Liver (tissue), 3 donors: ENCODE data around the gene FKBP1B.

ENCODE experiments used
- GABPA ChIP-seq, 2 donors: IDR thresholded peaks in 1 of 2; conservative IDR thresholded peaks in 1 of 2; 2 replicates each; pipeline ENCODE4 v1.6.1; 2016; ENCODE audit warnings: antibody characterized with exemption in 2 of 2, mild to moderate bottlenecking in 1 of 2, moderate library complexity in 1 of 2
- RAD21 ChIP-seq, 2 donors: IDR thresholded peaks; 2 replicates each; pipeline ENCODE4 v1.6.1; 2016; ENCODE audit warnings: antibody characterized with exemption in 2 of 2, mild to moderate bottlenecking in 2 of 2
- TF ChIP-seq, protein P1 (sequence below): fragments of 150-350 bp; IDR thresholded peaks from 2 replicates; pipeline ENCODE4 v1.5.1; 2017; ENCODE audit warnings: improper control_type of control experiment, low read depth, low read length; ENCODE audit not compliant: missing input control
- TF ChIP-seq, protein P2 (sequence below): IDR thresholded peaks from 2 replicates; pipeline ENCODE4 v1.6.1; 2016; ENCODE audit warnings: antibody characterized with exemption, mild to moderate bottlenecking
- donor health status: healthy.
- donor health status: healthy.

DNA sequence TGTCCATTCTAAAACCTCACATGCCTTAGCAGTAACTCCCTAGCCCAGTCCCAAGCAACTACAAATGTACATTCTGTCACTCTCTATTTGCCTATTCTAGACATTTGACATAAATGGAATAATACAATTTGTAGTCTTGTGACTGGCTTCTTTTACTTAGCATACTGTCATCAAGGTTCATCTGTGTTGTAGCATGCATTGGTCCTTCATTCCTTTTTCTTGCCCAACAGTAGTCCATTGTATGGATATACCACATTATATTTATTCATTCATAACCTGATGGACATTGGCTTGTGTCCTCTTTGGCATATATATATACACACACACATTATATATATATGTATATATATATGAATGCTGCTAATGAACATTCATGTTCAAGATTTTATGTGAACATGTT, 41.8 kb upstream of the FKBP1B start:
- TF ChIP-seq RAD21 (IDR thresholded peaks at IDR 0.05) (no peak), GABPA (IDR thresholded peaks at IDR 0.05 in 1 of 2, conservative IDR thresholded peaks at IDR 0.05 in 1 of 2) (no peak)
- TF ChIP-seq, protein P1, sequence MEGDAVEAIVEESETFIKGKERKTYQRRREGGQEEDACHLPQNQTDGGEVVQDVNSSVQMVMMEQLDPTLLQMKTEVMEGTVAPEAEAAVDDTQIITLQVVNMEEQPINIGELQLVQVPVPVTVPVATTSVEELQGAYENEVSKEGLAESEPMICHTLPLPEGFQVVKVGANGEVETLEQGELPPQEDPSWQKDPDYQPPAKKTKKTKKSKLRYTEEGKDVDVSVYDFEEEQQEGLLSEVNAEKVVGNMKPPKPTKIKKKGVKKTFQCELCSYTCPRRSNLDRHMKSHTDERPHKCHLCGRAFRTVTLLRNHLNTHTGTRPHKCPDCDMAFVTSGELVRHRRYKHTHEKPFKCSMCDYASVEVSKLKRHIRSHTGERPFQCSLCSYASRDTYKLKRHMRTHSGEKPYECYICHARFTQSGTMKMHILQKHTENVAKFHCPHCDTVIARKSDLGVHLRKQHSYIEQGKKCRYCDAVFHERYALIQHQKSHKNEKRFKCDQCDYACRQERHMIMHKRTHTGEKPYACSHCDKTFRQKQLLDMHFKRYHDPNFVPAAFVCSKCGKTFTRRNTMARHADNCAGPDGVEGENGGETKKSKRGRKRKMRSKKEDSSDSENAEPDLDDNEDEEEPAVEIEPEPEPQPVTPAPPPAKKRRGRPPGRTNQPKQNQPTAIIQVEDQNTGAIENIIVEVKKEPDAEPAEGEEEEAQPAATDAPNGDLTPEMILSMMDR = no peak
- TF ChIP-seq, protein P2, sequence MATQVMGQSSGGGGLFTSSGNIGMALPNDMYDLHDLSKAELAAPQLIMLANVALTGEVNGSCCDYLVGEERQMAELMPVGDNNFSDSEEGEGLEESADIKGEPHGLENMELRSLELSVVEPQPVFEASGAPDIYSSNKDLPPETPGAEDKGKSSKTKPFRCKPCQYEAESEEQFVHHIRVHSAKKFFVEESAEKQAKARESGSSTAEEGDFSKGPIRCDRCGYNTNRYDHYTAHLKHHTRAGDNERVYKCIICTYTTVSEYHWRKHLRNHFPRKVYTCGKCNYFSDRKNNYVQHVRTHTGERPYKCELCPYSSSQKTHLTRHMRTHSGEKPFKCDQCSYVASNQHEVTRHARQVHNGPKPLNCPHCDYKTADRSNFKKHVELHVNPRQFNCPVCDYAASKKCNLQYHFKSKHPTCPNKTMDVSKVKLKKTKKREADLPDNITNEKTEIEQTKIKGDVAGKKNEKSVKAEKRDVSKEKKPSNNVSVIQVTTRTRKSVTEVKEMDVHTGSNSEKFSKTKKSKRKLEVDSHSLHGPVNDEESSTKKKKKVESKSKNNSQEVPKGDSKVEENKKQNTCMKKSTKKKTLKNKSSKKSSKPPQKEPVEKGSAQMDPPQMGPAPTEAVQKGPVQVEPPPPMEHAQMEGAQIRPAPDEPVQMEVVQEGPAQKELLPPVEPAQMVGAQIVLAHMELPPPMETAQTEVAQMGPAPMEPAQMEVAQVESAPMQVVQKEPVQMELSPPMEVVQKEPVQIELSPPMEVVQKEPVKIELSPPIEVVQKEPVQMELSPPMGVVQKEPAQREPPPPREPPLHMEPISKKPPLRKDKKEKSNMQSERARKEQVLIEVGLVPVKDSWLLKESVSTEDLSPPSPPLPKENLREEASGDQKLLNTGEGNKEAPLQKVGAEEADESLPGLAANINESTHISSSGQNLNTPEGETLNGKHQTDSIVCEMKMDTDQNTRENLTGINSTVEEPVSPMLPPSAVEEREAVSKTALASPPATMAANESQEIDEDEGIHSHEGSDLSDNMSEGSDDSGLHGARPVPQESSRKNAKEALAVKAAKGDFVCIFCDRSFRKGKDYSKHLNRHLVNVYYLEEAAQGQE = no peak
